HFF-Myc (cell line): ENCODE data around the gene HEBP2.

Source experiments
- DNase-seq: peaks from one replicate; pipeline ENCODE4 v3.0.0-alpha.2; 2011; ENCODE audit warnings: low read depth; ENCODE audit errors: extremely low read depth
- H3K4me3 ChIP-seq: replicated peaks from 2 replicates; pipeline ENCODE4 v1.5.1; 2011; ENCODE audit warnings: low read depth, mild to moderate bottlenecking, control low read depth, low read length
- TF ChIP-seq, protein P1 (sequence below): IDR thresholded peaks from 2 replicates; pipeline ENCODE4 v1.5.1; 2012; ENCODE audit warnings: mild to moderate bottlenecking, low read depth, low read length, control low read depth; ENCODE audit errors: missing control alignments

Gene HEBP2

GRCh38 chr6:138404666-138405337, 779 bp downstream of the HEBP2 start:
- TF ChIP-seq, protein P1, sequence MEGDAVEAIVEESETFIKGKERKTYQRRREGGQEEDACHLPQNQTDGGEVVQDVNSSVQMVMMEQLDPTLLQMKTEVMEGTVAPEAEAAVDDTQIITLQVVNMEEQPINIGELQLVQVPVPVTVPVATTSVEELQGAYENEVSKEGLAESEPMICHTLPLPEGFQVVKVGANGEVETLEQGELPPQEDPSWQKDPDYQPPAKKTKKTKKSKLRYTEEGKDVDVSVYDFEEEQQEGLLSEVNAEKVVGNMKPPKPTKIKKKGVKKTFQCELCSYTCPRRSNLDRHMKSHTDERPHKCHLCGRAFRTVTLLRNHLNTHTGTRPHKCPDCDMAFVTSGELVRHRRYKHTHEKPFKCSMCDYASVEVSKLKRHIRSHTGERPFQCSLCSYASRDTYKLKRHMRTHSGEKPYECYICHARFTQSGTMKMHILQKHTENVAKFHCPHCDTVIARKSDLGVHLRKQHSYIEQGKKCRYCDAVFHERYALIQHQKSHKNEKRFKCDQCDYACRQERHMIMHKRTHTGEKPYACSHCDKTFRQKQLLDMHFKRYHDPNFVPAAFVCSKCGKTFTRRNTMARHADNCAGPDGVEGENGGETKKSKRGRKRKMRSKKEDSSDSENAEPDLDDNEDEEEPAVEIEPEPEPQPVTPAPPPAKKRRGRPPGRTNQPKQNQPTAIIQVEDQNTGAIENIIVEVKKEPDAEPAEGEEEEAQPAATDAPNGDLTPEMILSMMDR = no peak
- peak overlapping the region; percentile 75 for H3K4me3 ChIP-seq
- DNase-seq = no peak

- TF ChIP-seq, protein P1 = no peak
- no peak overlapping the region for H3K4me3 ChIP-seq
Observed at GRCh38 chr6:138405816-138406413, 1.9 kb downstream of the HEBP2 start.

GRCh38 chr6:138406443-138406842, 2.4 kb downstream of the HEBP2 start:
- H3K4me3 ChIP-seq = no peak overlapping the region
- TF ChIP-seq, protein P1 = no peak
- DNase-seq = no peak

More at GRCh38 chr6:138405816-138406413, 1.9 kb downstream of the HEBP2 start:
- no peak for DNase-seq

DNA sequence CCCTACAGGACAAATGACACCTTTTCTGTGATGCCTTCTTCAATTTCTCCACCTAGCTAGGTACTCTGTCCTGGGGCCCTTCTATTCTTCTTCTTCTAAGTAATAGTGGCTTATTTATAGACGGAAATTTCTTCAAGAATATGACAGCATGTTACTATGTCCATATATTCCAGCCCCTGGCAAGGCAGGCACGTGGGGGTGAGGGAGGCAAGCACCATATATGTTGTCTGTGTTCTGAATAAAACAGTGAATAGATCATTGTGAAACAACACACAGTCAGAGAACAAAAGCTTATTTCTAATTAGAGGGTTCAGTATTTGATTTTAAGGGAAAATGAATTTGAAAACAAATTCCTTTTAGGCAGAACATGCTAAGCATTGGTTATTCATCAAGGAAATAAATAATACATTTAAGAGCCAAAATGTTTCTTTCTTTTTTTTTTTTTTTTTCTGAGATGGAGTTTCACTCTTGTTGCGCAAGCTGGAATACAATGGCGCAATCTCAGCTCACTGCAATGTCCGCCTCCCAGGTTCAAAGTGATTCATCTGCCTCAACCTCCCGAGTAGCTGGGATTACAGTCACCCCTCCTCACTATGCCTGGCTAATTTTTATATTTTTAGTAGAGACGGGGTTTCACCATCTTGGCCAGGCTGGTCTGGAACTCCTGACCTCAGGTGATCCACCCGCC, 6.2 kb downstream of the HEBP2 start:
- H3K4me3 ChIP-seq = no peak overlapping the region
- no peak for DNase-seq
- TF ChIP-seq, protein P1 = no peak

GRCh38 chr6:138410972-138411880, 7.2 kb downstream of the HEBP2 start:
- H3K4me3 ChIP-seq = no peak overlapping the region
- TF ChIP-seq, protein P1 = no peak
- DNase-seq = peak; percentile 44

GRCh38 chr6:138415125-138415524, 11.1 kb downstream of the HEBP2 start:
- no peak for DNase-seq
- TF ChIP-seq, protein P1 = no peak
- no peak overlapping the region for H3K4me3 ChIP-seq
